HCT116 (cell line): ENCODE results near the gene FAM72C. TPM values are rescaled to one million over a fixed set of nuclear protein-coding genes. Genes with fewer than 3 reads are reported as not detected.
"Not testable (repeated sequence)": the region's sequence is repeated elsewhere in the genome, so short reads cannot be mapped to it uniquely, and the experiment has no call there.

Experiments used
- ATAC-seq: fragments of 200-7000 bp; cut with Tn5 transposase; 2 replicates; pipeline ENCODE4 v1.9.1; 2020; ENCODE audit warnings: mild to moderate bottlenecking, moderate library complexity
- BruUV-seq: library from RNA; stranded (reverse); fragments of 400-500 nt; replicated peaks from 2 replicates; lab custom pipeline; 2021; lab: Mats Ljungman, UMichigan
- CTCF ChIA-PET: fragments of 300-600 bp; sonication (Branson Sonifier 250); formaldehyde crosslinking; loops from one replicate; lab custom pipeline; 2021; ENCODE audit warnings: antibody characterized with exemption; lab: Charles Lee
- POLR2A ChIA-PET: fragments of 300-600, 350-600 bp; sonication (Branson Sonifier 250); formaldehyde crosslinking; loops from one replicate; lab custom pipeline; 2021; ENCODE audit warnings: antibody characterized with exemption; lab: Charles Lee
- RAD21 ChIA-PET, 2 experiments: fragments of 300-600 bp; sonication (Branson Sonifier 250); formaldehyde crosslinking; loops; one replicate each; lab custom pipeline; 2023; ENCODE audit warnings: low total read pairs in 2 of 2; ENCODE audit not compliant: uncharacterized antibody in 2 of 2, unreplicated experiment in 2 of 2, low non-redundant PET in 1 of 2; lab: Charles Lee
- DNase-seq: peaks from one replicate; pipeline ENCODE4 v3.0.0-alpha.2; 2010; ENCODE audit warnings: low read depth, low spot score
- H2AFZ ChIP-seq: fragments of 200-600 bp; shearing (Covaris generic), sonication (generic); 2 replicates; pipeline ENCODE4 v1.6.1; 2017; ENCODE audit warnings: low read depth, mixed run types, mixed read lengths, antibody characterized with exemption, low read length; ENCODE audit not compliant: poor library complexity, severe bottlenecking
- H3K27ac ChIP-seq: 2 replicates; pipeline ENCODE4 v1.5.1; 2012; ENCODE audit warnings: low read depth, low read length
- H3K27me3 ChIP-seq: fragments of 200-600 bp; sonication (generic); 2 replicates; pipeline ENCODE4 v1.6.1; 2016; ENCODE audit warnings: mixed run types, low read length, mixed read lengths; ENCODE audit not compliant: insufficient read depth
- H3K36me3 ChIP-seq, 2 experiments: fragments of 200-500 bp in 1 of 2; fragments of 200-600 bp in 1 of 2; sonication (Bioruptor generic) in 1 of 2; sonication (generic) in 1 of 2; 2 replicates each; pipeline versions ENCODE4 v1.5.1 to v1.6.1; 2014 to 2016; ENCODE audit warnings: low read length in 2 of 2, inconsistent platforms in 1 of 2, mixed read lengths in 1 of 2, mixed run types in 1 of 2; ENCODE audit not compliant: insufficient read depth in 2 of 2, control insufficient read depth in 1 of 2
- H3K4me1 ChIP-seq, 2 experiments: fragments of 200-600 bp in 1 of 2; sonication (generic) in 1 of 2; 2 replicates each; pipeline versions ENCODE4 v1.5.1 to v1.6.1; 2012 to 2017; ENCODE audit warnings: low read length in 2 of 2, inconsistent platforms in 1 of 2, mild to moderate bottlenecking in 1 of 2, mixed read lengths in 1 of 2, mixed run types in 1 of 2, moderate library complexity in 1 of 2; ENCODE audit not compliant: insufficient read depth in 2 of 2, control insufficient read depth in 1 of 2
- H3K4me2 ChIP-seq: fragments of 200-600 bp; sonication (generic); 2 replicates; pipeline ENCODE4 v1.6.1; 2017; ENCODE audit warnings: mixed run types, low read length, mixed read lengths
- H3K4me3 ChIP-seq, 2 experiments: fragments of 200-600 bp in 1 of 2; sonication (generic) in 1 of 2; replicated peaks in 1 of 2; 2 replicates each; pipeline ENCODE4 v1.5.1; 2011 to 2016; ENCODE audit warnings: low read length in 2 of 2, control low read depth in 1 of 2, low read depth in 1 of 2, mild to moderate bottlenecking in 1 of 2, mixed read lengths in 1 of 2, mixed run types in 1 of 2
- H3K79me2 ChIP-seq: fragments of 200-600 bp; sonication (generic); 2 replicates; pipeline ENCODE4 v1.6.1; 2017; ENCODE audit warnings: mild to moderate bottlenecking, mixed run types, low read length, moderate library complexity, mixed read lengths; ENCODE audit not compliant: insufficient read depth
- H3K9ac ChIP-seq: fragments of 200-600 bp; sonication (generic); 2 replicates; pipeline ENCODE4 v1.6.1; 2016; ENCODE audit warnings: low read length, mixed read lengths
- H3K9me2 ChIP-seq: fragments of 200-600 bp; sonication (generic), shearing (Covaris generic); 2 replicates; pipeline ENCODE4 v1.6.1; 2017; ENCODE audit warnings: mixed run types, mild to moderate bottlenecking, moderate library complexity; ENCODE audit not compliant: insufficient read depth
- H3K9me3 ChIP-seq, 2 experiments: fragments of 200-500 bp in 1 of 2; fragments of 200-600 bp in 1 of 2; sonication (Bioruptor generic) in 1 of 2; sonication (generic) in 1 of 2; 2 replicates each; pipeline ENCODE4 v1.6.1; 2014 to 2017; ENCODE audit warnings: low read length in 2 of 2, mixed read lengths in 2 of 2, inconsistent platforms in 1 of 2, low read depth in 1 of 2, mild to moderate bottlenecking in 1 of 2, mixed run types in 1 of 2, moderate library complexity in 1 of 2; ENCODE audit not compliant: control insufficient read depth in 1 of 2, insufficient read depth in 1 of 2
- H4K20me1 ChIP-seq: fragments of 200-600 bp; sonication (generic), shearing (Covaris generic); 2 replicates; pipeline ENCODE4 v1.6.1; 2017; ENCODE audit warnings: mixed run types, mild to moderate bottlenecking, moderate library complexity; ENCODE audit not compliant: insufficient read depth
- intact Hi-C: fragments of 100-400 bp; cut with micrococcal nuclease; formaldehyde crosslinking; loops from 2 replicates; pipeline ENCODE4 v1.10.0; 2022
- total RNA-seq: library from RNA; stranded (reverse); gene quantifications from one replicate; pipeline ENCODE4 v1.2.1, GENCODE V29; 2021; ENCODE audit not compliant: unreplicated experiment

FAM72C gene
- total RNA-seq, 1 experiment from 2014 or later = 9.5 TPM

- POLR2A ChIA-PET, H3K9me3 ChIP-seq, H3K4me1 ChIP-seq, RAD21 ChIA-PET, H3K27ac ChIP-seq, BruUV-seq, H3K4me3 ChIP-seq, CTCF ChIA-PET, ATAC-seq, H4K20me1 ChIP-seq, DNase-seq, H3K27me3 ChIP-seq, H3K9me2 ChIP-seq, H3K9ac ChIP-seq, H3K4me2 ChIP-seq, H2AFZ ChIP-seq, H3K79me2 ChIP-seq, intact Hi-C loops, H3K36me3 ChIP-seq: not testable (repeated sequence)
These were observed 42.7 kb upstream of the FAM72C start for GRCh38 chr1:144014528-144014927.

- BruUV-seq, H3K27me3 ChIP-seq, H3K36me3 ChIP-seq, ATAC-seq, POLR2A ChIA-PET, H4K20me1 ChIP-seq, H3K4me3 ChIP-seq, DNase-seq, intact Hi-C loops, H2AFZ ChIP-seq, H3K4me2 ChIP-seq, H3K9me2 ChIP-seq, H3K27ac ChIP-seq, H3K4me1 ChIP-seq, H3K79me2 ChIP-seq, H3K9ac ChIP-seq, RAD21 ChIA-PET, CTCF ChIA-PET, H3K9me3 ChIP-seq: not testable (repeated sequence)
These were observed 42.3 kb upstream of the FAM72C start for GRCh38 chr1:144014121-144014520.

- intact Hi-C loops, H3K4me3 ChIP-seq: not testable (repeated sequence)
These were observed 40.5 kb upstream of the FAM72C start for GRCh38 chr1:144012168-144012733.

GRCh38 chr1:144009410-144009809, 37.6 kb upstream of the FAM72C start:
- not testable (repeated sequence) for ATAC-seq

More at GRCh38 chr1:144012168-144012733, 40.5 kb upstream of the FAM72C start:
- H4K20me1 ChIP-seq, DNase-seq, RAD21 ChIA-PET, BruUV-seq, H3K27me3 ChIP-seq, POLR2A ChIA-PET, ATAC-seq, H3K9me2 ChIP-seq, H3K4me2 ChIP-seq, H3K79me2 ChIP-seq, H3K36me3 ChIP-seq, H3K9me3 ChIP-seq, H2AFZ ChIP-seq, H3K27ac ChIP-seq, CTCF ChIA-PET, H3K9ac ChIP-seq, H3K4me1 ChIP-seq: not testable (repeated sequence)

More at GRCh38 chr1:144009410-144009809, 37.6 kb upstream of the FAM72C start:
- H3K4me2 ChIP-seq, H3K79me2 ChIP-seq, H3K27ac ChIP-seq, CTCF ChIA-PET, H3K36me3 ChIP-seq, H3K27me3 ChIP-seq, H3K9me2 ChIP-seq, H2AFZ ChIP-seq, H3K4me1 ChIP-seq, DNase-seq, H3K9ac ChIP-seq, POLR2A ChIA-PET, H3K4me3 ChIP-seq, RAD21 ChIA-PET, H3K9me3 ChIP-seq, BruUV-seq, H4K20me1 ChIP-seq, intact Hi-C loops: not testable (repeated sequence)
